Natural killer cell (primary cell): ENCODE measurements around the gene NFE2. TPM values are rescaled to one million over a fixed set of nuclear protein-coding genes. Genes with fewer than 3 reads are reported as not detected.
A peak's percentile ranks its signal among the peaks of the same experiment; 100 is the strongest.

Experiments
- ATAC-seq, 3 donors: fragments of 150-1000 bp in 2 of 3; fragments of 200-7000 bp in 1 of 3; cut with Tn5 transposase; 1 replicate in 1 of 3; 2 replicates in 2 of 3; pipeline ENCODE4 v1.10.0; 2021; ENCODE audit warnings: mild to moderate bottlenecking in 2 of 3, moderate library complexity in 2 of 3
- DNase-seq, 2 donors: peaks; one replicate each; pipeline versions ENCODE4 v3.0.0 to v3.0.0-alpha.2; 2013 to 2021; ENCODE audit warnings: mixed read lengths in 1 of 2
- H3K27ac ChIP-seq: one replicate; pipeline ENCODE4 v1.5.1; 2013; ENCODE audit warnings: mild to moderate bottlenecking, low read length
- H3K27me3 ChIP-seq: one replicate; pipeline ENCODE4 v1.6.1; 2013; ENCODE audit warnings: low read length; ENCODE audit not compliant: control insufficient read depth, insufficient read depth
- H3K36me3 ChIP-seq: one replicate; pipeline ENCODE4 v1.6.1; 2013; ENCODE audit warnings: low read length; ENCODE audit not compliant: control insufficient read depth, insufficient read depth
- H3K4me1 ChIP-seq: one replicate; pipeline ENCODE4 v1.6.1; 2013; ENCODE audit warnings: low read length; ENCODE audit not compliant: control insufficient read depth, insufficient read depth
- H3K4me3 ChIP-seq: one replicate; pipeline ENCODE4 v1.5.1; 2013; ENCODE audit warnings: low read length
- H3K9me3 ChIP-seq: one replicate; pipeline ENCODE4 v1.6.1; 2013; ENCODE audit warnings: low read length; ENCODE audit not compliant: control insufficient read depth, insufficient read depth
- H3K27ac Mint-ChIP-seq, 2 donors: one replicate each; pipeline ENCODE4 v1.8.0; 2022; ENCODE audit warnings: mild to moderate bottlenecking in 2 of 2, mixed read lengths in 2 of 2, moderate library complexity in 1 of 2
- H3K27me3 Mint-ChIP-seq, 2 donors: one replicate each; pipeline ENCODE4 v1.8.0; 2022; ENCODE audit warnings: low read depth in 2 of 2, mixed read lengths in 2 of 2
- H3K36me3 Mint-ChIP-seq: one replicate; pipeline ENCODE4 v1.8.0; 2022; ENCODE audit warnings: mixed read lengths
- H3K4me1 Mint-ChIP-seq, 2 donors: one replicate each; pipeline ENCODE4 v1.8.0; 2022; ENCODE audit warnings: mixed read lengths in 2 of 2
- H3K4me3 Mint-ChIP-seq: one replicate; pipeline ENCODE4 v1.8.0; 2022; ENCODE audit warnings: mild to moderate bottlenecking, moderate library complexity, mixed read lengths
- H3K9me3 Mint-ChIP-seq, 2 donors: one replicate each; pipeline ENCODE4 v1.8.0; 2022; ENCODE audit warnings: mixed read lengths in 2 of 2
- CTCF ChIP-seq: fragments of 200-600 bp; IDR thresholded peaks from one replicate; pipeline ENCODE4 v1.8.0; 2022; ENCODE audit warnings: antibody characterized with exemption
- WGBS: methylation state at CpG from one replicate; pipeline ENCODE4 v1.1.7; 2013; ENCODE audit warnings: missing lambda C conversion rate; ENCODE audit not compliant: insufficient coverage; 5-methylcytosine and 5-hydroxymethylcytosine counted together
- intact Hi-C: fragments of 100-400 bp; cut with micrococcal nuclease; formaldehyde crosslinking; loops from one replicate; pipeline ENCODE4 v1.14.2; 2022
- total RNA-seq, 4 donors: library from RNA; stranded (reverse); fragments of 120-200 nt in 1 of 4; gene quantifications; one replicate each; pipeline versions ENCODE4 v1.2.3 to v1.2.4, GENCODE V29; 2013 to 2022

Gene NFE2
- total RNA-seq, 3 donors from 2014 or later (not counting 1 experiment from before 2014, with no cell fraction given), result 2.0 to 15.4 (median 2.0) TPM

- WGBS, result over 99% methylated on average over 9 of the region's 9 CpGs
- intact Hi-C loops, result no loop called here
- Histone ChIP-seq H3K27me3 (no peaks in the 10 kb centered on the region), H3K27ac (no peak overlapping the region), H3K9me3 (no peaks in the 10 kb centered on the region), H3K4me1 (no peaks in the 10 kb centered on the region), H3K4me3 (no peak overlapping the region), H3K36me3 (peaks cover 56% of the 10 kb centered on the region)
- H3K9me3 Mint-ChIP-seq, result no peaks in the 10 kb centered on the region
- H3K27ac Mint-ChIP-seq, result no peak overlapping the region
- no peaks in the 10 kb centered on the region for H3K27me3 Mint-ChIP-seq
- TF ChIP-seq CTCF, result no peak
- peaks cover 13 to 14% of the 10 kb centered on the region in 2 donors for H3K4me1 Mint-ChIP-seq
- H3K36me3 Mint-ChIP-seq, result peaks cover 14% of the 10 kb centered on the region
- DNase-seq (no peak), ATAC-seq (no peak)
- H3K4me3 Mint-ChIP-seq, result no peak overlapping the region
These were observed 40.8 kb upstream of the NFE2 start for GRCh38 chr12:54341378-54342300.

GRCh38 chr12:54340846-54341245 lies 40.0 kb upstream of the NFE2 start:
- Mint-ChIP-seq H3K27ac (peak overlapping the region in 1 of 2 donors; percentile 27), H3K36me3 (peaks cover 14% of the 10 kb centered on the region), H3K9me3 (no peaks in the 10 kb centered on the region), H3K4me3 (no peak overlapping the region), H3K27me3 (no peaks in the 10 kb centered on the region), H3K4me1 (peaks cover 13 to 18% of the 10 kb centered on the region in 2 donors)
- no peaks in the 10 kb centered on the region for H3K4me1 ChIP-seq
- 95% methylated on average over 7 of the region's 7 CpGs for WGBS
- H3K9me3 ChIP-seq, result no peaks in the 10 kb centered on the region
- peaks cover 50% of the 10 kb centered on the region for H3K36me3 ChIP-seq
- intact Hi-C loops, result no loop called here
- H3K4me3 ChIP-seq, result no peak overlapping the region
- no peak for DNase-seq
- H3K27me3 ChIP-seq, result no peaks in the 10 kb centered on the region
- no peak overlapping the region for H3K27ac ChIP-seq
- no peak for ATAC-seq
- no peak for TF ChIP-seq CTCF

GRCh38 chr12:54338698-54339296 lies 38.0 kb upstream of the NFE2 start:
- intact Hi-C loops, result no loop called here
- Histone ChIP-seq H3K27ac (no peak overlapping the region), H3K9me3 (no peaks in the 10 kb centered on the region), H3K36me3 (peaks cover 38% of the 10 kb centered on the region), H3K4me1 (no peaks in the 10 kb centered on the region), H3K4me3 (no peak overlapping the region), H3K27me3 (no peaks in the 10 kb centered on the region)
- Mint-ChIP-seq H3K27ac (no peak overlapping the region), H3K9me3 (no peaks in the 10 kb centered on the region), H3K4me3 (no peak overlapping the region), H3K4me1 (peaks cover 9 to 20% of the 10 kb centered on the region in 2 donors), H3K36me3 (peaks cover 7% of the 10 kb centered on the region), H3K27me3 (no peaks in the 10 kb centered on the region)
- 98% methylated on average over 4 of the region's 4 CpGs for WGBS
- ATAC-seq (no peak), DNase-seq (no peak)
- TF ChIP-seq CTCF, result no peak
